ENCODE measurements around the gene KLHL29. TPM values are rescaled to one million over a fixed set of nuclear protein-coding genes. Genes with fewer than 3 reads are reported as not detected.

Gene KLHL29
- total RNA-seq, 3 donors from 2014 or later, result 2.6 to 13.0 (median 5.5) TPM

DNA sequence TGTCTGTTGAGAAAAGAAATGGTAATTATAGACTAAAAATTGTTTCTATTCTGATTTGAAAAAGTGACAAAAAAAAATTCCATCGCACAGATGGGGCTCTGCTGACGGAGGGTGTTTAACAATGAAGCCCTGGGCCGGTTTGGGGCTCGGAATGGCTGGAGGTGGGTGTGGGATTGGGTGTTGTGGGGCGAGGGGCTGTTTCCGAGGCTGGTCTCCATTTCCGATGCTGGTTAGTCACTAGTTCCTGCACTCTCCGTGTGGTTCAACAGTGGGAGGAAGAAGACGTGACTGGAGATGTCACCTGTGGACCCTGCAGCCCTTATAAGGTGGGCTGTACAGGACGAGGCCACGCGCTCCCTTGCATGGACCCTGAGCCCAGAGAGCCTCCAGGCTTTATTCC, 143.2 kb downstream of the KLHL29 start:
- TF ChIP-seq, protein P1, sequence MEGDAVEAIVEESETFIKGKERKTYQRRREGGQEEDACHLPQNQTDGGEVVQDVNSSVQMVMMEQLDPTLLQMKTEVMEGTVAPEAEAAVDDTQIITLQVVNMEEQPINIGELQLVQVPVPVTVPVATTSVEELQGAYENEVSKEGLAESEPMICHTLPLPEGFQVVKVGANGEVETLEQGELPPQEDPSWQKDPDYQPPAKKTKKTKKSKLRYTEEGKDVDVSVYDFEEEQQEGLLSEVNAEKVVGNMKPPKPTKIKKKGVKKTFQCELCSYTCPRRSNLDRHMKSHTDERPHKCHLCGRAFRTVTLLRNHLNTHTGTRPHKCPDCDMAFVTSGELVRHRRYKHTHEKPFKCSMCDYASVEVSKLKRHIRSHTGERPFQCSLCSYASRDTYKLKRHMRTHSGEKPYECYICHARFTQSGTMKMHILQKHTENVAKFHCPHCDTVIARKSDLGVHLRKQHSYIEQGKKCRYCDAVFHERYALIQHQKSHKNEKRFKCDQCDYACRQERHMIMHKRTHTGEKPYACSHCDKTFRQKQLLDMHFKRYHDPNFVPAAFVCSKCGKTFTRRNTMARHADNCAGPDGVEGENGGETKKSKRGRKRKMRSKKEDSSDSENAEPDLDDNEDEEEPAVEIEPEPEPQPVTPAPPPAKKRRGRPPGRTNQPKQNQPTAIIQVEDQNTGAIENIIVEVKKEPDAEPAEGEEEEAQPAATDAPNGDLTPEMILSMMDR (IDR thresholded peaks at IDR 0.05), result no peak

GRCh38 chr2:23528690-23529089, 143.7 kb downstream of the KLHL29 start:
- ATAC-seq (no peak), DNase-seq (no peak)
- intact Hi-C loops (cut with DNase I, micrococcal nuclease), result no loop called here
- Histone ChIP-seq H3K36me3 (ENCODE audit: low read depth) (no peaks in the 10 kb centered on the region), H3K9me3 (no peaks in the 10 kb centered on the region), H3K4me3 (no peak overlapping the region), H3K4me1 (ENCODE audit: low read depth) (no peaks in the 10 kb centered on the region)
- TF ChIP-seq, protein P1 (IDR thresholded peaks at IDR 0.05), result no peak

More for the DNA sequence above, 143.2 kb downstream of the KLHL29 start:
- Histone ChIP-seq H3K36me3 (ENCODE audit: low read depth) (no peaks in the 10 kb centered on the region), H3K4me3 (no peak overlapping the region), H3K9me3 (no peaks in the 10 kb centered on the region), H3K4me1 (ENCODE audit: low read depth) (no peaks in the 10 kb centered on the region)
- ATAC-seq (no peak), DNase-seq (no peak)
- intact Hi-C loops (cut with DNase I, micrococcal nuclease), result no loop called here

DNA sequence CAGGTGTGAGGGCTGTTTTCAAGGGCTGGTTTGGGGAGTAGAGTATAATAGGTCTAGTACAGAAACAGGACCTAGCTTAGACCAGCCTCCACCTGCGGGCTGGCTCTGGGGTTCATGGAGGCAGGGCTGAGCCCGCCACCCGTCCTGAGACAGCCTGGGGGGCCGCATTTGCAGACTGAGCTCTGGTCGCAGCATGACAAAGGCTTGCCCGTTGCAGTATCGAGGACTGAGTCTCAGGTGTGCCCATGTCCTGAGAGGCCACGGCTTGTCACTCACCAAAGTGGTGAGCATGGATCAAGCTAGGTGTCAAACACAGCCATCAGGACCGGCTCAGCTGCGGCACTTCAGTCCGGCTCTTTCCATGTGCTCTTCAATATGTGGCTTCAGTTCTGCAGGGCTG, 144.7 kb downstream of the KLHL29 start:
- no peak overlapping the region for H3K4me3 ChIP-seq
- H3K9me3 ChIP-seq, result no peaks in the 10 kb centered on the region
- H3K36me3 ChIP-seq (ENCODE audit: low read depth), result no peaks in the 10 kb centered on the region
- intact Hi-C loops (cut with DNase I, micrococcal nuclease), result no loop called here
- H3K4me1 ChIP-seq (ENCODE audit: low read depth), result no peaks in the 10 kb centered on the region
- TF ChIP-seq, protein P1 (IDR thresholded peaks at IDR 0.05), result no peak
- ATAC-seq (no peak), DNase-seq (no peak)

DNA sequence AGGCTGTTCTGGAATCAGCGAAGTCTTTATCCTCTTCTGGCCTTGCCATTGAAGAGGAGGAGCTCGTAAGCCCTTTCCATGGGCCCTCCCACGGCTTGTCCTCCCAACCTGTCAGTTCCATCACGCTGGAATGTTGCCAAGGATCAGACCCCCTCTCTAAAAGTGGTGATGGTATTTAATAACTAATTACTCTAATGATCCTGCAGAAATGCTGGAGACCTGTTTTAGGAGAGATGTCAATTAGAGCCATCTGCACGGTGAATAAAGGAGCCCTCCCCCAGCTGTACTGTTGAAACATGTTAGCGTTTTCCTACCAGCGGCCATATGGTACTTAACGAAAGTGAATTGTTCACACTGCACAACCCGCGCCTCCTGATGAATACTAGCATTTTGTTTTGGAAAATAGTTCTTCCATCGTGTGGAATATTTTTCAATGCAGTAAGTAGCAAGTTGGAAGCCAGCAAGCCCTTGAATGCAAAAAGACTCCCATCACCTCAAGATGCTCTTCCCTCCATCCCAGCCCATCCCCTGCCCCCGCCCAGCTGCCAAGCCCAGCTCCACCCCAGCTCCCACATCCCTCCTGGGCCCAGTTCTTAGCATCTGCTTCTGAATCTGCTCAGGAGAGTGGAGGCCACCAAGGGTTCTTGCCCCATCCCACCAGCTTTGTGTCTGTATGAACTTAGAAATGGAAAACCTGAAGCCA, 145.4 kb downstream of the KLHL29 start:
- Histone ChIP-seq H3K36me3 (ENCODE audit: low read depth) (no peaks in the 10 kb centered on the region), H3K9me3 (no peaks in the 10 kb centered on the region), H3K4me1 (ENCODE audit: low read depth) (no peaks in the 10 kb centered on the region), H3K4me3 (no peak overlapping the region)
- no peak for DNase-seq
- no peak for ATAC-seq
- intact Hi-C loops (cut with DNase I, micrococcal nuclease), result no loop called here
- TF ChIP-seq, protein P1 (IDR thresholded peaks at IDR 0.05), result no peak

- DNase-seq (no peak), ATAC-seq (peak; percentile 65)
- TF ChIP-seq, protein P1 (IDR thresholded peaks at IDR 0.05), result no peak
- Histone ChIP-seq H3K9me3 (no peaks in the 10 kb centered on the region), H3K36me3 (ENCODE audit: low read depth) (no peaks in the 10 kb centered on the region), H3K4me3 (no peak overlapping the region), H3K4me1 (ENCODE audit: low read depth) (no peaks in the 10 kb centered on the region)
- intact Hi-C loops (cut with DNase I, micrococcal nuclease), result no loop called here
These were observed 145.9 kb downstream of the KLHL29 start for GRCh38 chr2:23530909-23531276.

DNA sequence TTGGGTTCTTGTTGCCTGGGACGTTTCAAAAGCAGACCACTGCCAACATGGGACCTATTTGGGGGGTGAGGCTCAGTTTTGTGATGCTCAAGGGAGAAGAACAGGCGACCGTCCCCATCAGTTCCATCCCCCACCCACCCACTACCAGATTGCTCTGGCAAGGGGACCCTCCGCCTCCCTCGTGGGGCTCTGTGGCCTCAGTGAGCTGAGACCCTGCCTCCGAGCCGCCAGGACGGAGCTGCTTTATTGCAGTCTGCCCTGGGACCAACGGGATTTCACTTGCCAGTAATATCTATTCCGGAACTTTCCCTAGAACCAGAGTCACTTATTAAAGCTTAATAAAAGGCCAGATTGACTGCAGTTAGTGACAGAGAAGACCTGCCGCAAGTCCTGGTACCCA, 146.3 kb downstream of the KLHL29 start:
- intact Hi-C loops (cut with DNase I, micrococcal nuclease), result no loop called here
- H3K9me3 ChIP-seq, result no peaks in the 10 kb centered on the region
- no peak for DNase-seq
- TF ChIP-seq, protein P1 (IDR thresholded peaks at IDR 0.05), result no peak
- no peak for ATAC-seq
- no peaks in the 10 kb centered on the region for H3K36me3 ChIP-seq (ENCODE audit: low read depth)
- no peak overlapping the region for H3K4me3 ChIP-seq
- H3K4me1 ChIP-seq (ENCODE audit: low read depth), result no peaks in the 10 kb centered on the region
